MM.1S (cell line): ENCODE measurements around the gene MRPS6.

ENCODE experiments used
- DNase-seq: peaks from one replicate; pipeline ENCODE4 v3.0.0-alpha.2; 2015
- H2AFZ ChIP-seq: fragments of 300-600 bp; sonication (generic); 2 replicates; pipeline ENCODE4 v1.6.0; 2016; ENCODE audit warnings: antibody characterized with exemption, low read length
- H3F3A ChIP-seq: fragments of 300-600 bp; sonication (generic); 2 replicates; pipeline ENCODE4 v1.6.1; 2016; ENCODE audit warnings: mild to moderate bottlenecking, antibody characterized with exemption, low read length, moderate library complexity, mixed read lengths; ENCODE audit not compliant: insufficient read depth
- H3K27ac ChIP-seq: fragments of 300-600 bp; sonication (generic); 2 replicates; pipeline ENCODE4 v1.5.1; 2016; ENCODE audit warnings: mild to moderate bottlenecking, low read length
- H3K27me3 ChIP-seq: fragments of 300-600 bp; sonication (generic); replicated peaks from 2 replicates; pipeline ENCODE4 v1.6.0; 2016; ENCODE audit warnings: low read length; ENCODE audit not compliant: insufficient read depth
- H3K36me3 ChIP-seq: fragments of 300-600 bp; sonication (generic); replicated peaks from 2 replicates; pipeline ENCODE4 v1.6.1; 2016; ENCODE audit warnings: mild to moderate bottlenecking, low read length, mixed read lengths; ENCODE audit not compliant: insufficient read depth
- H3K4me1 ChIP-seq: fragments of 300-600 bp; sonication (generic); 2 replicates; pipeline ENCODE4 v1.6.1; 2016; ENCODE audit warnings: low read length, mixed read lengths
- H3K4me2 ChIP-seq: fragments of 300-600 bp; sonication (generic); 2 replicates; pipeline ENCODE4 v1.6.0; 2016; ENCODE audit warnings: low read depth, low read length
- H3K4me3 ChIP-seq: fragments of 300-600 bp; sonication (generic); 2 replicates; pipeline ENCODE4 v1.5.1; 2016; ENCODE audit warnings: low read length, mixed read lengths
- H3K79me2 ChIP-seq: fragments of 300-600 bp; sonication (generic); 2 replicates; pipeline ENCODE4 v1.6.1; 2016; ENCODE audit warnings: mixed run types, low read length, mixed read lengths
- H3K9ac ChIP-seq: fragments of 300-600 bp; sonication (generic); 2 replicates; pipeline ENCODE4 v1.6.1; 2016; ENCODE audit warnings: low read length, mixed read lengths
- H3K9me2 ChIP-seq: fragments of 300-600 bp; sonication (generic); replicated peaks from 2 replicates; pipeline ENCODE4 v1.6.1; 2016; ENCODE audit warnings: mild to moderate bottlenecking, low read length, mixed read lengths; ENCODE audit not compliant: insufficient read depth
- H3K9me3 ChIP-seq: fragments of 300-600 bp; sonication (generic); replicated peaks from 2 replicates; pipeline ENCODE4 v1.6.1; 2016; ENCODE audit warnings: mild to moderate bottlenecking, low read length, mixed read lengths; ENCODE audit not compliant: insufficient read depth
- H4K20me1 ChIP-seq: fragments of 300-600 bp; sonication (generic); 2 replicates; pipeline ENCODE4 v1.6.1; 2016; ENCODE audit warnings: mild to moderate bottlenecking, low read length, moderate library complexity, mixed read lengths; ENCODE audit not compliant: insufficient read depth
- EZH2 ChIP-seq: fragments of 300-600 bp; sonication (generic); optimal IDR thresholded peaks from 2 replicates; pipeline ENCODE3; 2017; ENCODE audit warnings: low read depth, mild to moderate bottlenecking, antibody characterized with exemption, low read length, mixed read lengths
- EZH2phosphoT487 ChIP-seq: fragments of 300-600 bp; sonication (generic); IDR thresholded peaks from 2 replicates; pipeline ENCODE4 v1.6.1; 2018; ENCODE audit warnings: antibody characterized with exemption, low read length
- TF ChIP-seq, protein P1 (sequence below): fragments of 300-600 bp; sonication (generic); IDR thresholded peaks from 2 replicates; pipeline ENCODE4 v1.5.1; 2016; ENCODE audit warnings: antibody characterized with exemption, low read length, mixed read lengths

The MRPS6 gene

GRCh38 chr21:34135330-34135729 lies 62.0 kb downstream of the MRPS6 start:
- DNase-seq = no peak
- H3K79me2 ChIP-seq = peaks cover 17% of the 10 kb centered on the region
- H3K9me3 ChIP-seq = no peaks in the 10 kb centered on the region
- no peak overlapping the region for H3K4me3 ChIP-seq
- H4K20me1 ChIP-seq = no peaks in the 10 kb centered on the region
- no peaks in the 10 kb centered on the region for H3K4me1 ChIP-seq
- no peaks in the 10 kb centered on the region for H3K27me3 ChIP-seq
- H3K27ac ChIP-seq = no peak overlapping the region
- no peaks in the 10 kb centered on the region for H3F3A ChIP-seq
- no peak overlapping the region for H2AFZ ChIP-seq
- TF ChIP-seq EZH2phosphoT487 (no peak), EZH2 (no peak)
- TF ChIP-seq, protein P1, sequence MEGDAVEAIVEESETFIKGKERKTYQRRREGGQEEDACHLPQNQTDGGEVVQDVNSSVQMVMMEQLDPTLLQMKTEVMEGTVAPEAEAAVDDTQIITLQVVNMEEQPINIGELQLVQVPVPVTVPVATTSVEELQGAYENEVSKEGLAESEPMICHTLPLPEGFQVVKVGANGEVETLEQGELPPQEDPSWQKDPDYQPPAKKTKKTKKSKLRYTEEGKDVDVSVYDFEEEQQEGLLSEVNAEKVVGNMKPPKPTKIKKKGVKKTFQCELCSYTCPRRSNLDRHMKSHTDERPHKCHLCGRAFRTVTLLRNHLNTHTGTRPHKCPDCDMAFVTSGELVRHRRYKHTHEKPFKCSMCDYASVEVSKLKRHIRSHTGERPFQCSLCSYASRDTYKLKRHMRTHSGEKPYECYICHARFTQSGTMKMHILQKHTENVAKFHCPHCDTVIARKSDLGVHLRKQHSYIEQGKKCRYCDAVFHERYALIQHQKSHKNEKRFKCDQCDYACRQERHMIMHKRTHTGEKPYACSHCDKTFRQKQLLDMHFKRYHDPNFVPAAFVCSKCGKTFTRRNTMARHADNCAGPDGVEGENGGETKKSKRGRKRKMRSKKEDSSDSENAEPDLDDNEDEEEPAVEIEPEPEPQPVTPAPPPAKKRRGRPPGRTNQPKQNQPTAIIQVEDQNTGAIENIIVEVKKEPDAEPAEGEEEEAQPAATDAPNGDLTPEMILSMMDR = no peak
- H3K9me2 ChIP-seq = no peaks in the 10 kb centered on the region
- 0 out of 2 replicates have a peak, but pooled peaks cover 2% of the 10 kb centered on the region for H3K36me3 ChIP-seq
- no peak overlapping the region for H3K9ac ChIP-seq
- H3K4me2 ChIP-seq = no peak overlapping the region

DNA sequence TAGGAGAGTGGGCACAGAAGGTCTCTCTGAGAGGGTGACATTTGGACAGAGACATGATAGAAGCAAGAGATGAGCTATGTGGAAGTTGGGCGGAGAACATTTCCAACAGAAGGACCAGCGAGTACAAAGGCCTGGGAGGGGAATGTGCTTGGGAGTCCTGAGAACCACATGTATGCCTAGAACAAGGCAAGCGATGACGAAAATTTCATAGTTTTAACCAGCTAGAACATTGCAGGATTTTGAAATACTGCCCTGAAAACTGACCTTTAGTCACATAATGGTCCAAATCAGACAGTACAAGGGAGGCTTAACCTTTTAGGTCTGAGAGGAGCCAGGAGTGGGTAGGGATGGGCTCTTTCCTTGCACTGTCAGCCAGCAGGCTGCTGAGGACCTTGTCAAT lies 68.0 kb downstream of the MRPS6 start:
- Histone ChIP-seq H3K4me3 (no peak overlapping the region), H3K79me2 (peaks cover 16% of the 10 kb centered on the region; the same call in 1 of the 2 replicates), H3K9me3 (no peaks in the 10 kb centered on the region), H3K4me2 (no peak overlapping the region), H3K36me3 (0 out of 2 replicates have a peak, but pooled peaks cover 5% of the 10 kb centered on the region), H2AFZ (no peak overlapping the region), H3K4me1 (no peaks in the 10 kb centered on the region), H3K27me3 (no peaks in the 10 kb centered on the region), H3K27ac (no peak overlapping the region), H3K9ac (no peak overlapping the region), H3K9me2 (no peaks in the 10 kb centered on the region), H4K20me1 (no peaks in the 10 kb centered on the region), H3F3A (no peaks in the 10 kb centered on the region)
- TF ChIP-seq EZH2phosphoT487 (no peak), EZH2 (no peak)
- TF ChIP-seq, protein P1 = no peak
- DNase-seq = no peak

GRCh38 chr21:34143685-34144182 lies 70.4 kb downstream of the MRPS6 start:
- peaks cover 11% of the 10 kb centered on the region; the same call in 1 of the 2 replicates for H3K79me2 ChIP-seq

More at GRCh38 chr21:34143685-34144182, 70.4 kb downstream of the MRPS6 start:
- Histone ChIP-seq H3K27ac (no peak overlapping the region), H3K4me1 (no peaks in the 10 kb centered on the region), H3K9me2 (no peaks in the 10 kb centered on the region), H3K4me2 (no peak overlapping the region), H3K36me3 (0 out of 2 replicates have a peak, but pooled peaks cover 5% of the 10 kb centered on the region), H3K9ac (no peak overlapping the region), H2AFZ (no peak overlapping the region), H3F3A (no peaks in the 10 kb centered on the region), H3K27me3 (no peaks in the 10 kb centered on the region), H3K9me3 (no peaks in the 10 kb centered on the region), H4K20me1 (no peaks in the 10 kb centered on the region), H3K4me3 (no peak overlapping the region)
- TF ChIP-seq, protein P1 = no peak
- TF ChIP-seq EZH2phosphoT487 (no peak), EZH2 (no peak)
- DNase-seq = no peak
